ENCODE measurements around the gene CSTF1.
A peak's percentile ranks its signal among the peaks of the same experiment; 100 is the strongest.
"Not testable (repeated sequence)": the region's sequence is repeated elsewhere in the genome, so short reads cannot be mapped to it uniquely, and the experiment has no call there.

Gene CSTF1

GRCh38 chr20:56388882-56389281 lies 3.6 kb upstream of the CSTF1 start:
- no peaks in the 10 kb centered on the region for H3K9me2 ChIP-seq (replicated peaks; ENCODE audit: insufficient read depth, low read length)
- H3K27me3 ChIP-seq (ENCODE audit: low read length), result no peaks in the 10 kb centered on the region
- no peak overlapping the region for H3K9ac ChIP-seq (ENCODE audit: low read length)
- no peak overlapping the region for H3K27ac ChIP-seq (ENCODE audit: low read depth, low read length)
- TF ChIP-seq EZH2phosphoT487 (conservative IDR thresholded peaks at IDR 0.05; ENCODE audit: low read length), result no peak
- TF ChIP-seq, protein P1, sequence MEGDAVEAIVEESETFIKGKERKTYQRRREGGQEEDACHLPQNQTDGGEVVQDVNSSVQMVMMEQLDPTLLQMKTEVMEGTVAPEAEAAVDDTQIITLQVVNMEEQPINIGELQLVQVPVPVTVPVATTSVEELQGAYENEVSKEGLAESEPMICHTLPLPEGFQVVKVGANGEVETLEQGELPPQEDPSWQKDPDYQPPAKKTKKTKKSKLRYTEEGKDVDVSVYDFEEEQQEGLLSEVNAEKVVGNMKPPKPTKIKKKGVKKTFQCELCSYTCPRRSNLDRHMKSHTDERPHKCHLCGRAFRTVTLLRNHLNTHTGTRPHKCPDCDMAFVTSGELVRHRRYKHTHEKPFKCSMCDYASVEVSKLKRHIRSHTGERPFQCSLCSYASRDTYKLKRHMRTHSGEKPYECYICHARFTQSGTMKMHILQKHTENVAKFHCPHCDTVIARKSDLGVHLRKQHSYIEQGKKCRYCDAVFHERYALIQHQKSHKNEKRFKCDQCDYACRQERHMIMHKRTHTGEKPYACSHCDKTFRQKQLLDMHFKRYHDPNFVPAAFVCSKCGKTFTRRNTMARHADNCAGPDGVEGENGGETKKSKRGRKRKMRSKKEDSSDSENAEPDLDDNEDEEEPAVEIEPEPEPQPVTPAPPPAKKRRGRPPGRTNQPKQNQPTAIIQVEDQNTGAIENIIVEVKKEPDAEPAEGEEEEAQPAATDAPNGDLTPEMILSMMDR (IDR thresholded peaks at IDR 0.05; ENCODE audit: insufficient read depth, low read length, poor library complexity, severe bottlenecking), result no peak
- H3K79me2 ChIP-seq (ENCODE audit: insufficient read depth, low read length), result peaks cover 83% of the 10 kb centered on the region
- H3K9me3 ChIP-seq (ENCODE audit: insufficient read depth, low read length), result no peaks in the 10 kb centered on the region
- H3K36me3 ChIP-seq (ENCODE audit: low read length), result peaks cover 38% of the 10 kb centered on the region
- H3K4me2 ChIP-seq (ENCODE audit: low read depth, low read length, poor library complexity, severe bottlenecking), result no peak overlapping the region
- H3F3A ChIP-seq (ENCODE audit: insufficient read depth), result no peaks in the 10 kb centered on the region
- H4K20me1 ChIP-seq (ENCODE audit: low read depth, low read length), result 0 out of 2 replicates have a peak, but pooled peaks cover 11% of the 10 kb centered on the region
- H2AFZ ChIP-seq (ENCODE audit: low read depth, low read length, severe bottlenecking), result no peak overlapping the region
- H3K4me3 ChIP-seq (ENCODE audit: insufficient read depth, low read length, poor library complexity, severe bottlenecking), result no peak overlapping the region

DNA sequence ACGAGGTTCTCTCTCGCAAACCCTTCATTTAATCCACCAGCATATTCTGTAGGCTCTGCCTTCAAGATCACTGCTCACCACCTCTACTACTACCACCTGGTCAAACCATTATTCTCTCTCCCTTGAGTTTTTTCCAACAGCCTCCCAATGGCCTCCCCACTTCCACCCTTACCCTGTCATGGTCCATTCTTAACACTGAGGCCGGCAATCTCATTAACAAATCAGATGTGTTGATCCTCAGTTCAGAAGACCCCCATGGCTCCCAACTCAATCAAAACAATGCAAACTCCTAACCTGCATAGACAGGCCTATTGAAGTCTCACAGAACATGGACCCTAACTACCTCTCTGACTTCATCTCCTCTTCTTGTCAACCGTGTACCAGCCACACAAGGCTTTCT lies 2.6 kb upstream of the CSTF1 start:
- Histone ChIP-seq H3K4me3 (ENCODE audit: insufficient read depth, low read length, poor library complexity, severe bottlenecking) (no peak overlapping the region), H3K27ac (ENCODE audit: low read depth, low read length) (no peak overlapping the region), H3K79me2 (ENCODE audit: insufficient read depth, low read length) (peaks cover 83% of the 10 kb centered on the region), H3K36me3 (ENCODE audit: low read length) (peaks cover 31% of the 10 kb centered on the region; the same call in 1 of the 2 replicates), H3K9ac (ENCODE audit: low read length) (no peak overlapping the region), H4K20me1 (ENCODE audit: low read depth, low read length) (0 out of 2 replicates have a peak, but pooled peaks cover 7% of the 10 kb centered on the region), H3K4me2 (ENCODE audit: low read depth, low read length, poor library complexity, severe bottlenecking) (no peak overlapping the region), H3F3A (ENCODE audit: insufficient read depth) (no peaks in the 10 kb centered on the region), H3K9me2 (replicated peaks; ENCODE audit: insufficient read depth, low read length) (no peaks in the 10 kb centered on the region), H2AFZ (ENCODE audit: low read depth, low read length, severe bottlenecking) (no peak overlapping the region), H3K9me3 (ENCODE audit: insufficient read depth, low read length) (no peaks in the 10 kb centered on the region), H3K27me3 (ENCODE audit: low read length) (no peaks in the 10 kb centered on the region)
- TF ChIP-seq, protein P1 (IDR thresholded peaks at IDR 0.05; ENCODE audit: insufficient read depth, low read length, poor library complexity, severe bottlenecking), result no peak
- TF ChIP-seq EZH2phosphoT487 (conservative IDR thresholded peaks at IDR 0.05; ENCODE audit: low read length), result no peak

DNA sequence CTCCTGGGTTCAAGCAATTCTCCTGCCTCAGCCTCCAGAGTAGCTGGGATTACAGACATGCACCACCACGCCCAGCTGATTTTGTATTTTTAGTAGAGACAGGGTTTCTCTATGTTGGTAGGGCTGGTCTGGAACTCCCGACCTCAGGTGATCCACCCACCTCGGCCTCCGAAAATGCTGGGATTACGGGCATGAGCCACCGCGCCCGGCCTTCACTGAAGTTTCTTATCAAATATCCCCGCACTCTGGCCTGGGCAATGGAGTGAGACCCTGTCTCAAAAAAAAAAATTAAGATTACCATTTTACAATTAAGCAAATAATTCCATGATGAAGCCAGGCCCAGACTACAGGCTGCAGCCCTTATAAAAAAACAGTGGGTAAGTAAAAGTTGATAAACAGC lies 2.0 kb upstream of the CSTF1 start:
- H3K9ac ChIP-seq (ENCODE audit: low read length), result peak overlapping the region; percentile 93
- not testable (repeated sequence) for H2AFZ ChIP-seq (ENCODE audit: low read depth, low read length, severe bottlenecking); H3K9me3 ChIP-seq (ENCODE audit: insufficient read depth, low read length); H3K27me3 ChIP-seq (ENCODE audit: low read length); H3K9me2 ChIP-seq (replicated peaks; ENCODE audit: insufficient read depth, low read length); H4K20me1 ChIP-seq (ENCODE audit: low read depth, low read length); H3F3A ChIP-seq (ENCODE audit: insufficient read depth); H3K27ac ChIP-seq (ENCODE audit: low read depth, low read length)
- H3K4me3 ChIP-seq (ENCODE audit: insufficient read depth, low read length, poor library complexity, severe bottlenecking), result peak overlapping the region; percentile 99
- H3K36me3 ChIP-seq (ENCODE audit: low read length), result peaks cover 26% of the 10 kb centered on the region; the same call in 1 of the 2 replicates
- H3K79me2 ChIP-seq (ENCODE audit: insufficient read depth, low read length), result peaks cover 87% of the 10 kb centered on the region
- peak overlapping the region; percentile 66 for H3K4me2 ChIP-seq (ENCODE audit: low read depth, low read length, poor library complexity, severe bottlenecking)

DNA sequence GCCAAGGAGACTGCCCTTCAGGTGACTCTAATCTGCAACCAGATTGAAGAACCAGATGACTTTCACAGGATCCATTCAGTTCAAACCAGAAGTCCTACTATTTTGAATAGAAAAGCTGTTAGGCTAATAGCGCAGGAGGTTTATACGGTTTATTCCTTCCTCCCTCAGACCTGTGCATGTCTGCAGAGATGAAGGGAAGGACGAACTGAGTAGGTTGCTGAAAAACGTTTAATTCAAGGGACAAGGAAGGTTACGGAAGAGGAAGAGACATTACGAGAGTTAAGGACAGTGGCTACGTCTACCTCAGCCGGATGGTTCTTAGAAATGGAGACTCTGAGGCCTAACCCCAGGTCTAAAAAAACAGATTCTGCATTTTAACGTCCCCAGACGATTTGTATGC lies 1.4 kb upstream of the CSTF1 start:
- Histone ChIP-seq H3K4me3 (ENCODE audit: insufficient read depth, low read length, poor library complexity, severe bottlenecking) (peak overlapping the region; percentile 99), H3K36me3 (ENCODE audit: low read length) (peaks cover 29% of the 10 kb centered on the region; the same call in 1 of the 2 replicates), H3K27me3 (ENCODE audit: low read length) (no peaks in the 10 kb centered on the region), H3K27ac (ENCODE audit: low read depth, low read length) (peak overlapping the region; percentile 86), H3K4me2 (ENCODE audit: low read depth, low read length, poor library complexity, severe bottlenecking) (peak overlapping the region; percentile 66), H3K9me3 (ENCODE audit: insufficient read depth, low read length) (no peaks in the 10 kb centered on the region), H3K79me2 (ENCODE audit: insufficient read depth, low read length) (peaks cover 86% of the 10 kb centered on the region), H3K9me2 (replicated peaks; ENCODE audit: insufficient read depth, low read length) (no peaks in the 10 kb centered on the region), H3F3A (ENCODE audit: insufficient read depth) (no peaks in the 10 kb centered on the region), H4K20me1 (ENCODE audit: low read depth, low read length) (0 out of 2 replicates have a peak, but pooled peaks cover 4% of the 10 kb centered on the region), H3K9ac (ENCODE audit: low read length) (peak overlapping the region; percentile 93), H2AFZ (ENCODE audit: low read depth, low read length, severe bottlenecking) (no peak overlapping the region)
- no peak for TF ChIP-seq EZH2phosphoT487 (conservative IDR thresholded peaks at IDR 0.05; ENCODE audit: low read length)
- TF ChIP-seq, protein P1 (IDR thresholded peaks at IDR 0.05; ENCODE audit: insufficient read depth, low read length, poor library complexity, severe bottlenecking), result no peak

All from SU-DHL-6 (cell line).